HG02943 (cell line): ENCODE results near the gene ZNF101.
A peak's percentile ranks its signal among the peaks of the same experiment; 100 is the strongest.
"Not testable (repeated sequence)": the region's sequence is repeated elsewhere in the genome, so short reads cannot be mapped to it uniquely, and the experiment has no call there.

ENCODE experiments used
- ATAC-seq: cut with Tn5 transposase; IDR thresholded peaks from one replicate; pipeline ENCODE4 v1.9.1; 2021; ENCODE audit warnings: mild to moderate bottlenecking, low read depth, moderate library complexity; ENCODE audit not compliant: unreplicated experiment

The ZNF101 gene

GRCh38 chr19:19659646-19660245 lies 8.9 kb upstream of the ZNF101 start:
- no peak for ATAC-seq

- ATAC-seq: no peak
Observed at GRCh38 chr19:19661141-19661674, 7.4 kb upstream of the ZNF101 start.

- ATAC-seq: peak; percentile 35
Observed at GRCh38 chr19:19661675-19662251, 6.9 kb upstream of the ZNF101 start.

GRCh38 chr19:19662344-19662743 lies 6.3 kb upstream of the ZNF101 start:
- ATAC-seq: no peak

- no peak for ATAC-seq
Observed at GRCh38 chr19:19662871-19663255, 5.8 kb upstream of the ZNF101 start.

- peak; percentile 73 for ATAC-seq
Observed at GRCh38 chr19:19663256-19664120, 5.2 kb upstream of the ZNF101 start, which contains the start of gene ATP13A1. TSS of gene ATP13A1 (minus strand) at chr19:19663676. CDS start at chr19:19663666, 10 bp downstream.

GRCh38 chr19:19665420-19665948 lies 3.2 kb upstream of the ZNF101 start:
- not testable (repeated sequence) for ATAC-seq

- ATAC-seq: no peak
Observed at GRCh38 chr19:19670070-19670551, 1.5 kb downstream of the ZNF101 start.

- no peak for ATAC-seq
Observed at GRCh38 chr19:19672816-19673215, 4.2 kb downstream of the ZNF101 start.

- ATAC-seq: no peak
Observed at GRCh38 chr19:19674315-19674714, 5.7 kb downstream of the ZNF101 start.

GRCh38 chr19:19677579-19677978 lies 8.9 kb downstream of the ZNF101 start:
- ATAC-seq: no peak

GRCh38 chr19:19679176-19680073 lies 10.8 kb downstream of the ZNF101 start:
- ATAC-seq: no peak

GRCh38 chr19:19686119-19686518 lies 17.5 kb downstream of the ZNF101 start:
- not testable (repeated sequence) for ATAC-seq

- no peak for ATAC-seq
Observed at GRCh38 chr19:19686580-19686979, 17.9 kb downstream of the ZNF101 start.

GRCh38 chr19:19687090-19687489 lies 18.5 kb downstream of the ZNF101 start:
- ATAC-seq: no peak

- not testable (repeated sequence) for ATAC-seq
Observed at GRCh38 chr19:19689023-19689422, 20.4 kb downstream of the ZNF101 start.

GRCh38 chr19:19691683-19692082 lies 23.0 kb downstream of the ZNF101 start:
- ATAC-seq: no peak

GRCh38 chr19:19696386-19696785 lies 27.7 kb downstream of the ZNF101 start:
- ATAC-seq: no peak

- ATAC-seq: no peak
Observed at GRCh38 chr19:19697589-19697988, 28.9 kb downstream of the ZNF101 start.

- not testable (repeated sequence) for ATAC-seq
Observed at GRCh38 chr19:19700493-19700892, 31.9 kb downstream of the ZNF101 start.
